WTC11 (cell line): ENCODE measurements around the gene MIAT. TPM values are rescaled to one million over a fixed set of nuclear protein-coding genes. Genes with fewer than 3 reads are reported as not detected.

Experiments used
- ATAC-seq: fragments of 200-7000 bp; cut with Tn5 transposase; 2 replicates; pipeline ENCODE4 v1.10.0; 2021; ENCODE audit warnings: mild to moderate bottlenecking, moderate library complexity
- CTCF ChIA-PET: fragments of 300-600 bp; sonication (Branson Sonifier 250); formaldehyde crosslinking; loops from one replicate; lab custom pipeline; 2021; ENCODE audit warnings: antibody characterized with exemption; lab: Charles Lee
- POLR2A ChIA-PET: fragments of 350-600 bp; sonication (Branson Sonifier 250); formaldehyde crosslinking; loops from one replicate; lab custom pipeline; 2021; ENCODE audit warnings: antibody characterized with exemption; lab: Charles Lee
- DNase-seq: peaks from one replicate; pipeline ENCODE4 v3.0.0; 2021; ENCODE audit warnings: low spot score
- H3K27ac Mint-ChIP-seq: 2 replicates; pipeline ENCODE4 v1.8.0; 2021; ENCODE audit warnings: mixed read lengths
- H3K27me3 Mint-ChIP-seq: 2 replicates; pipeline ENCODE4 v1.8.0; 2021; ENCODE audit warnings: low read depth, mild to moderate bottlenecking, moderate library complexity, mixed read lengths
- H3K36me3 Mint-ChIP-seq: 2 replicates; pipeline ENCODE4 v1.8.0; 2021; ENCODE audit warnings: mixed read lengths
- H3K4me1 Mint-ChIP-seq: 2 replicates; pipeline ENCODE4 v1.8.0; 2022; ENCODE audit warnings: mixed read lengths
- H3K4me3 Mint-ChIP-seq: 2 replicates; pipeline ENCODE4 v1.8.0; 2021; ENCODE audit warnings: mild to moderate bottlenecking, moderate library complexity, mixed read lengths
- H3K9me3 Mint-ChIP-seq: 2 replicates; pipeline ENCODE4 v1.8.0; 2021; ENCODE audit warnings: mixed read lengths
- AFF4 ChIP-seq: sonication (generic); formaldehyde crosslinking; IDR thresholded peaks from 2 replicates; pipeline ENCODE4 v1.8.1; 2023; ENCODE audit warnings: mild to moderate bottlenecking, missing genetic modification reagents, borderline replicate concordance
- ATF2 ChIP-seq: sonication (generic); formaldehyde crosslinking; IDR thresholded peaks from 2 replicates; pipeline ENCODE4 v1.8.1; 2022; ENCODE audit warnings: low read depth, missing genetic modification reagents, borderline replicate concordance
- CREM ChIP-seq: sonication (generic); formaldehyde crosslinking; IDR thresholded peaks from 2 replicates; pipeline ENCODE4 v1.8.1; 2022; ENCODE audit warnings: mild to moderate bottlenecking, missing genetic modification reagents, moderate library complexity
- ERG ChIP-seq: fragments of 250-450 bp; sonication (Bioruptor Pico); IDR thresholded peaks from 2 replicates; pipeline ENCODE4 v1.8.0; 2021; ENCODE audit warnings: mild to moderate bottlenecking
- FOXJ3 ChIP-seq: sonication (generic); formaldehyde crosslinking; IDR thresholded peaks from 2 replicates; pipeline ENCODE4 v1.9.0; 2021; ENCODE audit warnings: missing genetic modification reagents, mild to moderate bottlenecking, borderline replicate concordance
- FOXP1 ChIP-seq: sonication (generic); formaldehyde crosslinking; IDR thresholded peaks from 2 replicates; pipeline ENCODE4 v1.8.0; 2022; ENCODE audit warnings: missing genetic modification reagents, mild to moderate bottlenecking, moderate library complexity, borderline replicate concordance
- JAZF1 ChIP-seq: fragments of 250-450 bp; sonication (Bioruptor Pico); IDR thresholded peaks from 2 replicates; pipeline ENCODE4 v1.9.0; 2021; ENCODE audit warnings: moderate library complexity, mild to moderate bottlenecking, inconsistent platforms
- MXD4 ChIP-seq: fragments of 250-450 bp; sonication (Bioruptor Pico); IDR thresholded peaks from 2 replicates; pipeline ENCODE4 v1.8.0; 2021; ENCODE audit warnings: mild to moderate bottlenecking, moderate library complexity, borderline replicate concordance
- NR1H2 ChIP-seq: sonication (generic); formaldehyde crosslinking; IDR thresholded peaks from 2 replicates; pipeline ENCODE4 v1.9.0; 2021; ENCODE audit warnings: mild to moderate bottlenecking, moderate library complexity, missing genetic modification reagents
- NR3C1 ChIP-seq: sonication (generic); formaldehyde crosslinking; conservative IDR thresholded peaks from 2 replicates; pipeline ENCODE4 v1.8.1; 2023; ENCODE audit warnings: low read depth, mild to moderate bottlenecking, missing genetic modification reagents
- OVOL2 ChIP-seq: fragments of 250-450 bp; sonication (Bioruptor Pico); IDR thresholded peaks from 2 replicates; pipeline ENCODE4 v1.9.0; 2021; ENCODE audit warnings: mild to moderate bottlenecking, borderline replicate concordance
- SOX15 ChIP-seq: fragments of 250-450 bp; sonication (Bioruptor Pico); IDR thresholded peaks from 2 replicates; pipeline ENCODE4 v1.9.0; 2021; ENCODE audit warnings: mild to moderate bottlenecking
- STAT6 ChIP-seq: sonication (generic); formaldehyde crosslinking; conservative IDR thresholded peaks from 2 replicates; pipeline ENCODE4 v1.8.1; 2023; ENCODE audit warnings: mild to moderate bottlenecking, low read depth, missing genetic modification reagents, moderate library complexity
- ZNF138 ChIP-seq: sonication (generic); formaldehyde crosslinking; conservative IDR thresholded peaks from 2 replicates; pipeline ENCODE4 v1.8.1; 2022; ENCODE audit warnings: mild to moderate bottlenecking, moderate library complexity, missing genetic modification reagents
- ZNF232 ChIP-seq: sonication (generic); formaldehyde crosslinking; IDR thresholded peaks from 2 replicates; pipeline ENCODE4 v1.8.0; 2022; ENCODE audit warnings: mild to moderate bottlenecking, missing genetic modification reagents
- ZNF671 ChIP-seq: fragments of 250-450 bp; sonication (Bioruptor Pico); IDR thresholded peaks from 2 replicates; pipeline ENCODE4 v1.8.0; 2021; ENCODE audit warnings: mild to moderate bottlenecking
- total RNA-seq: library from RNA; stranded (reverse); gene quantifications from 3 replicates; pipeline ENCODE4 v1.2.3, GENCODE V29; 2021

Gene MIAT
- total RNA-seq, 1 experiment from 2014 or later: 50.7 TPM

GRCh38 chr22:26670459-26670858 lies 13.1 kb downstream of the MIAT start (continued):
- TF ChIP-seq ATF2 (CRISPR knock-in tag) (no peak), ZNF138 (CRISPR knock-in tag) (no peak), NR1H2 (CRISPR knock-in tag) (no peak), SOX15 (CRISPR knock-in tag) (no peak), JAZF1 (CRISPR knock-in tag) (no peak)

GRCh38 chr22:26671317-26672059 lies 14.1 kb downstream of the MIAT start:
- Mint-ChIP-seq H3K4me3 (0 out of 2 replicates have a peak overlapping the region, but pooled peaks have one; percentile 89), H3K27ac (peak overlapping the region; percentile 92; the same call in 1 of the 2 replicates)
- CTCF ChIA-PET: interaction anchor here (0.6 to 3.3 kb wide), 2 partner anchors 11 to 188 kb away, joined by 4 to 17 read pairs; partner anchors contain the start of genes HPS4 and SRRD

GRCh38 chr22:26672060-26672471 lies 14.7 kb downstream of the MIAT start:
- H3K4me3 Mint-ChIP-seq: peak overlapping the region; percentile 89
- TF ChIP-seq CREM (CRISPR knock-in tag): no peak
- no peak for TF ChIP-seq NR3C1 (CRISPR knock-in tag)
- TF ChIP-seq FOXP1 (CRISPR knock-in tag): no peak
- no peak for TF ChIP-seq FOXJ3 (CRISPR knock-in tag)
- TF ChIP-seq ZNF232: 0 out of 2 replicates have a peak, but pooled peaks have one; percentile 9
- no peak for TF ChIP-seq MXD4 (CRISPR knock-in tag)
- TF ChIP-seq ERG (CRISPR knock-in tag): no peak
- TF ChIP-seq STAT6 (CRISPR knock-in tag): no peak
- CTCF ChIA-PET: interaction anchor here (0.6 to 1.9 kb wide), 12 partner anchors 9 to 360 kb away, joined by 3 to 24 read pairs (median 3); partner anchors contain the start of genes HPS4 and SRRD

More at GRCh38 chr22:26671317-26672059, 14.1 kb downstream of the MIAT start:
- H3K4me1 Mint-ChIP-seq: peaks cover 50% of the 10 kb centered on the region
- DNase-seq: no peak
- H3K36me3 Mint-ChIP-seq: peaks cover 11% of the 10 kb centered on the region; the same call in 1 of the 2 replicates
- no peaks in the 10 kb centered on the region for H3K27me3 Mint-ChIP-seq
- H3K9me3 Mint-ChIP-seq: no peaks in the 10 kb centered on the region
- no peak for TF ChIP-seq ZNF671
- TF ChIP-seq OVOL2 (CRISPR knock-in tag): no peak
- no peak for TF ChIP-seq AFF4 (CRISPR knock-in tag)
- TF ChIP-seq, all 79 proteins: peak for 0
- POLR2A ChIA-PET: interaction anchor here (0.7 to 1.0 kb wide), 2 partner anchors 188 to 1041 kb away, joined by 3 to 4 read pairs; no protein-coding TSS in a partner anchor
- ATAC-seq: no peak

More at GRCh38 chr22:26672060-26672471, 14.7 kb downstream of the MIAT start:
- Mint-ChIP-seq H3K4me1 (peaks cover 51% of the 10 kb centered on the region), H3K9me3 (no peaks in the 10 kb centered on the region), H3K27ac (peak overlapping the region; percentile 92), H3K36me3 (peaks cover 11% of the 10 kb centered on the region; the same call in 1 of the 2 replicates), H3K27me3 (no peaks in the 10 kb centered on the region)
- ATAC-seq (peak; percentile 2; the same call in 1 of the 2 replicates), DNase-seq (no peak)
- POLR2A ChIA-PET: no interaction called here
